ENCODE data around the gene NEU2.
"Not testable (repeated sequence)": the region's sequence is repeated elsewhere in the genome, so short reads cannot be mapped to it uniquely, and the experiment has no call there.

Gene NEU2

DNA sequence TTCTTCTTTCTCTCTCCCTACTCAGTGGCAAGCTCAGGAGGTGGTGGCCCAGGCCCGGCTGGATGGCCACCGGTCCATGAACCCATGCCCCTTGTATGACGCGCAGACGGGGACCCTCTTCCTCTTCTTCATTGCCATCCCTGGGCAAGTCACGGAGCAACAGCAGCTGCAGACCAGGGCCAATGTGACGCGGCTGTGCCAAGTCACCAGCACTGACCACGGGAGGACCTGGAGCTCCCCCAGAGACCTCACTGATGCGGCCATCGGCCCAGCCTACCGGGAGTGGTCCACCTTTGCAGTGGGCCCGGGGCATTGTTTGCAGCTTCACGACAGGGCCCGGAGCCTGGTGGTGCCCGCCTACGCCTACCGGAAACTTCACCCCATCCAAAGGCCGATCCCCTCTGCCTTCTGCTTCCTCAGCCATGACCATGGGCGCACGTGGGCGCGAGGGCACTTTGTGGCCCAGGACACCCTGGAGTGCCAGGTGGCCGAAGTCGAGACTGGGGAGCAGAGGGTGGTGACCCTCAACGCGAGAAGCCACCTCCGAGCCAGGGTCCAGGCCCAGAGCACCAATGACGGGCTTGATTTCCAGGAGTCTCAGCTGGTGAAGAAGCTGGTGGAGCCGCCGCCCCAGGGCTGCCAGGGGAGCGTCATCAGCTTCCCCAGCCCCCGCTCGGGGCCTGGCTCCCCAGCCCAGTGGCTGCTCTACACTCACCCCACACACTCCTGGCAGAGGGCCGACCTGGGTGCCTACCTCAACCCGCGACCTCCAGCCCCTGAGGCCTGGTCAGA, 1.8 kb downstream of the NEU2 start:
- no peak for DNase-seq
- ATAC-seq: no peak

DNA sequence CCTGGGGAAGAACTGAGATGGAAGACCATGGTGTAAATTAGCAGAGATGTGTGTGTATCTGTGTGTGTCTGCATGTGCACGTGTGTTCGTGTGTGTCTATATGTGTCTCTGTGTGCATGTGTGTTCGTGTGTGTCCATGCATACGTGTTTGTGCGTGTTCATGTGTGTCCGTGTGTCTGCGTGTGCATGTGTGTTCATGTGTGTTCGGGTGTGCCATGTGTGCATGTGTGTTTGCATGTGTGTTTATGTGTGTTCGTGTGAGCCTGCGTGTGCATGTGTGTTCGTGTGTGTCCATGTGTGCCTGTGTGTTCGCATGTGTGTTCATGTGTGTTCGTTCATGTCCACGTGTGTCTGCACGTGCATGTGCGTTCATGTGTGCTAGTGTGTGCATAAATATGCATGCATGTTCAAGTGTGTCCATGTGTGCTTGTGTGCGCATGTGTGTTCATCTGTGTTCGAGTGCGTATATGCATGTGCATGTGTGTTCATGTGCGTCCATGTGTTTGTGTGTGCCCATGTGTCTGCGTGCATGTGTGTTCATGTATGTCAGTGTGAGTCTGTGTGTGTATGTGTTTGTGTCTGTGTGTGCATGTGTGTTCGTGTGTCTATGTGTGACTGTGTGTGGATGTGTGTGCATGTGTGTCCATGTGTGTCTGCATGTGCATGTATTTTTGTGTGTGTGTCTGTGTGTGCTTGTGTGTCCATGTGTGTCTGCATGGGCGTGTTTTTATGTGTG, 3.1 kb downstream of the NEU2 start:
- DNase-seq: no peak
- no peak for ATAC-seq

GRCh38 chr2:233036162-233036838, 3.8 kb downstream of the NEU2 start:
- ATAC-seq (no peak), DNase-seq (no peak)

GRCh38 chr2:233037078-233037477, 4.6 kb downstream of the NEU2 start:
- no peak for ATAC-seq
- DNase-seq: no peak

- DNase-seq (no peak), ATAC-seq (no peak)
Observed at GRCh38 chr2:233039212-233039845, 6.9 kb downstream of the NEU2 start.

- no peak for ATAC-seq
- DNase-seq: no peak
Observed at GRCh38 chr2:233039846-233040530, 7.5 kb downstream of the NEU2 start.

DNA sequence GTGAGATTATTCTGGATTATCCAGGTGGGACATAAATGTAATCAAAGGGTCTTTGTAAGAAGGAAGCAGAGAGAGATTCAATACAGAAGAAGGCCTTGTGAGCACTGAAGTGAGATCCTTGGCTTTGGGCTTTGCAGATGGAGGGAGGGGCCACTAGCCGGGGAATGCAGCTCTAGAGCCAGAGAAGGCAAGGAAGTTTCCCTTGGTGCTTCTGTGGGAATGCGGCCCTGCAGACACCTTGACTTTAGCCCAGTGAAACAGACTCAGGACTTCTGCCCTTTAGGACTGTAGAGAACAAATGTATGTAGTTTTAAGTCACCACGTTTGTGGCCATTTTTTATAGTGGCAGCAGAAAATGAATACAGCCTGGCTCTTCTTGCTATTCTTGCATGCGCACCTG, 8.1 kb downstream of the NEU2 start:
- ATAC-seq (no peak), DNase-seq (no peak)

DNA sequence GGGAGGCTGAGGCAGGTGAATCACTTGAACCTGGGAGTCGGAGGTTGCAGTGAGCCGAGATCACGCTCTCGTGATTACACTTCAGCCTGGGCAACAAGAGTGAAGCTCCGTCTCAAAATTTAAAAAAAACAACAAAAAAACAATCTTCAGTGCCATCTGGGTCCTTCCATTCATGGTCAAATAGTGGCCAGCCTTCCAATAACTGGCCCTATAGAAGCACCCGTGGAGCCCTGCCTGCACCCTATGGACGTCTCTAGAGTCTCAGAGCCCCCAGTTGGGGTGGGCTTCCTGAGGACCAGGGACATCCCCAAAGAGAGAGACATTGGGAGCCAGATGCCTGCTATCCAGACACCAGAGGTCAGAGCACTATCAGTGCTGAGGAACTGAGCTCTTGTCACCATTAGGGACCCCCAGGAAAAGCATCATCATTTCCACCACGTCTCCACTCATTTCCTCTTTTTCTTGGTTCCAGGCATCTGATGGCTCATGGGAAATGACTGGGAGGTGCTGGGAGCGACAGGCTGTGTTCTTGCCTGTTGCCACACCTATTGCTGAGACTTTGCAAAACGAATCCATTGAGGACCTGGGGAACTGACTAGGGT, 9.4 kb downstream of the NEU2 start:
- no peak for ATAC-seq
- no peak for DNase-seq

DNA sequence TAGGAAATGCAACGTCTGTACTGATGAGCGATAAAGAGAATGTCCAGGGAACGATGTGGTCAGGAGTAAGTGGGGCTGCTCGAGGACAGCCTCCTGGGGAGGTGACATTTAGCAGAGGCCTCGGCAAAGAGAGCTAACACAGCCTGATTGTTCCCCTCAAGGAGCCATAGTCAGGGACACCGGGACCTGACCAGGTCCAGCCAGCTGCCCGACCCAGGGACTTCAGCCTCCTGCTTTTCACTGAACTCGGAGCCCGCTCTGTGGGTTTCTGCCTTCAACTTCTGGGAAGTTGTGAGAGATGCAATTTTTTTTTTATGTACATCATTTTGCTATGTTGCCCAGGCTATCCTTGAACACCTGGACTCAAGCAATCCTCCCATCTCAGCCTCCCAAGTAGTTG, 10.1 kb downstream of the NEU2 start:
- no peak for DNase-seq
- ATAC-seq: no peak

GRCh38 chr2:233044974-233045605, 12.6 kb downstream of the NEU2 start:
- ATAC-seq: no peak
- no peak for DNase-seq

DNA sequence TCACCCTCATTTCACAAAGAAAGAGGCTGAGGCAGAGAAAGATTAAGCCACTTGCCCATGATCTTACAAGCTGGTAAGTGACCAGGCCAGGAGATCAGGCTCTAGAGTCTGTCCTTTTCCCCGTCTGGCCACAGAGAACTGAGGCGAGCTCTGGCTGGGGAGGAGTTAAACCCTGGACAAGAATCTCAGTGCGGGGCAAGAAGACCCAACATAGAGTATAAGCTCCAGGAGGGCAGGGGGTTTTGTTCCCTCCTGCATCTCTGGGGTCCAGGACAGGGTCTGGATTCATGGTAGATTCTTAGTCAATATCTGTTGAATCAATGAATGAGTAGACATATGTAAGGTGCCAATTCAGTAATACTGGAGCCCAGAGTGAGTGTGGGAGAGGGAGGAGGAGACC, 14.7 kb downstream of the NEU2 start:
- no peak for DNase-seq
- ATAC-seq: no peak

- DNase-seq: no peak
Observed at GRCh38 chr2:233047667-233048066, 15.2 kb downstream of the NEU2 start.

GRCh38 chr2:233048569-233049193, 16.2 kb downstream of the NEU2 start:
- DNase-seq (no peak), ATAC-seq (peak; percentile 34)

More at GRCh38 chr2:233047667-233048066, 15.2 kb downstream of the NEU2 start:
- ATAC-seq: no peak

GRCh38 chr2:233049194-233049761, 16.8 kb downstream of the NEU2 start:
- no peak for ATAC-seq
- DNase-seq: no peak

GRCh38 chr2:233051241-233052149, 19.0 kb downstream of the NEU2 start:
- DNase-seq (no peak), ATAC-seq (no peak)

DNA sequence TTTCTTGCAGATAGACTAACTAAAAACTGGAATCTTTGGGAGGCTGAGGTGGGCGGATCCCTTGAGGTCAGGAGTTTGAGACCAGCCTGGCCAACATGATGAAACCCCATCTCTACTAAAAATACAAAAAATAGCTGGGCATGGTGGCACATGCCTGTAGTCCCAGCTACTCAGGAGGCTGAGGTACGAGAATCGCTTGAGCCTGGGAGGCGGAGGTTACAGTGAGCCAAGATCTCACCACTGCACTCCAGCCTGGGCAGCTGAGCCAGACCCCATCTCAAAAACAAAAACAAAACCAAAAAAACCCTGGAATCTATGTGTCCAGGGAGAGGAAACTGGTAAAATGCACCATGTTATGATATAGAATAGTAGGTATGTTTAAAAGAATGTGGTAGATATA, 20.0 kb downstream of the NEU2 start:
- DNase-seq, ATAC-seq: not testable (repeated sequence)

DNA sequence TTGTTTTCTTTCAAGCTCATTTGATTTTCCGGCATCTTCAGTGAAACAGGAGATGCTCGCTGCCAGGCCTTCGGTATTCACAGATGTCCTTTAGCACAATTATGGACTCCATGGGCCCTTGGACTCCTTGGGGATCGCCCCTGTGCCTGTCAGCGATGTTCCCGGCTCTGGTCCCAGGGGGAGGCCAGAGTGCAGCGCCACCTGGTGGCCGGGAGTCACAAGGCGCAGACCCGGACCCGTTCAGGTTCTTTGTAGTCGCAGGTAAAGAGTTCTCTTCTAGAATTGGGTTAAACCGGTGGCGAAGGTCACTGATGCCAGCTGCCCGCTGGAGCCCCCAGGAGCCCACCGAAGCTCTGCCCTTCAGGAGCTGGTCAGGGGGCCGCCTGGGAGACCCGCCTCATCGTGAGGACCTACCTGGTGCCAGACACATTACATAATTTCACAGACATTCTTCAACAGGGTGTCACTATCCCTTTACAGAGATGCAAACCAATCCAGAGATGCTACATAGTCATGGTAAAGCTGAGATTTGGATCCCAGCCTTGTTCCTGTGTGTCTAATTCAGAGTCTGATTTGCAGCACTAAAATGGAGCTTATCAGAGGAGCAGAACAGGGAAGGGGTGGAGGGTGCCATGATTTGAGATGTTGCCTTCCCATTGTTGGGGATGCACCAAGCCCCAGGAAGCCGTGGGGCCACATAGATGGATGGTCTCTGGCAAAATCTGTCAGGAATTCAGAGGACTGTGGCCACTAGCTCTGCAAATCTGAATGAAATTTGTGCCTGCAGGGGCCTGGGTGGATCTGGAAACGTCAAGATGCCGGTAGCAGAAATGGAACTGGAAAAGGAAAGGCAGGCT, 21.7 kb downstream of the NEU2 start:
- DNase-seq: peak; percentile 88
- peak; percentile 73 for ATAC-seq

DNA sequence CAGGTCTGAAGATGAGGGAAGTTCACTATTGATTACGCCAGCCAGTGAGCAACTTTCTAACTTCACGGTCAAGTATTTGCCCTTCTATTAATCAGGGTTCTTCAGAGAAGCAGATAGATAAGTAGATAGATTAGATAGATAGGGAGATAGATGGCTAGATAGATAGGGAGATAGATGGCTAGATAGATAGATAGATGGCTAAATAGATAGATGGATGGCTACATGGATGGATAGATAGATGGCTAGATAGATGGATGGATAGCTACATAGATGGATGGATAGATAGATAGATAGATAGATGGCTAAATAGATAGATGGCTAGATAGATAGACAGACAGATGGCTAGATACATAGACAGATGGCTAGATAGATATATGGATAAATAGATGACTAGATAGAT, 22.9 kb downstream of the NEU2 start:
- no peak for ATAC-seq
- DNase-seq: no peak
